Thyroid gland (tissue), 4 donors: ENCODE data around the gene PHACTR1.

Experiments used
- POLR2A ChIP-seq, 2 donors: fragments of 450-650 bp; IDR thresholded peaks; one replicate each; pipeline ENCODE4 v1.6.1; 2017; ENCODE audit warnings: antibody characterized with exemption in 2 of 2, mild to moderate bottlenecking in 2 of 2, moderate library complexity in 1 of 2
- TF ChIP-seq, protein P1 (sequence below), 6 experiments: fragments of 200-600 bp in 3 of 6; fragments of 450-650 bp in 3 of 6; sonication (generic) in 3 of 6; IDR thresholded peaks; one replicate each; pipeline ENCODE4 v1.5.1; 2016 to 2019; ENCODE audit warnings: antibody characterized with exemption in 6 of 6, mild to moderate bottlenecking in 2 of 6, inconsistent platforms in 1 of 6, moderate library complexity in 1 of 6

DNA sequence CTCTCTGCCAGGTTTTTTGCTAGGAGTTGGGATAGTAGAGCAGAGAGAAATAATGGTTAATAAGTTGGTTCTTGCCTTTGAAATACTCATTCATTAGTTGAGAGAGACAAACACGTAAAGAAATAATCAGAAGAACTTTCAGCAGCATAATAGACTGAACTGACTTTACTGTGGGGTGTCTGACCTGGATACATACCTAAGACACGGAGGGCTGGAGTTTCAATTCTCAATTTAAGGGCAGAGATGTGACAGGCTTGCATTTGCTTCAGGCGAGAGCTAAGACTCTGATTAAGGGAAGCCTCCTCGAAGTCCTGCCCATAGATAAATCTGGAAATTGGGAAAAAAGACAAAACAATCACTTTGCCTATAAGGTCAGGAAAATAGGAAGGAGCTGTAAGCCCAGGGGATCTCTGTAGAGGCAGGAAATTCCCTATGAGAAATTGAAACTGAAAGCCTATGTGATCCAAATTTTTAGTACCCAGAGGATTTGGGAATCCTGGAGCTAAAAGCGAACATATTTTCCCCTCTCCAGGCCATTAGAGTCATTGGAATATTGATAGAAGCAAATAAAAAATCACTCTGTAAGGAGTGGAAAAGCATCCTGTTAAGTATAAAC lies 276.8 kb downstream of the PHACTR1 start:
- TF ChIP-seq, protein P1, sequence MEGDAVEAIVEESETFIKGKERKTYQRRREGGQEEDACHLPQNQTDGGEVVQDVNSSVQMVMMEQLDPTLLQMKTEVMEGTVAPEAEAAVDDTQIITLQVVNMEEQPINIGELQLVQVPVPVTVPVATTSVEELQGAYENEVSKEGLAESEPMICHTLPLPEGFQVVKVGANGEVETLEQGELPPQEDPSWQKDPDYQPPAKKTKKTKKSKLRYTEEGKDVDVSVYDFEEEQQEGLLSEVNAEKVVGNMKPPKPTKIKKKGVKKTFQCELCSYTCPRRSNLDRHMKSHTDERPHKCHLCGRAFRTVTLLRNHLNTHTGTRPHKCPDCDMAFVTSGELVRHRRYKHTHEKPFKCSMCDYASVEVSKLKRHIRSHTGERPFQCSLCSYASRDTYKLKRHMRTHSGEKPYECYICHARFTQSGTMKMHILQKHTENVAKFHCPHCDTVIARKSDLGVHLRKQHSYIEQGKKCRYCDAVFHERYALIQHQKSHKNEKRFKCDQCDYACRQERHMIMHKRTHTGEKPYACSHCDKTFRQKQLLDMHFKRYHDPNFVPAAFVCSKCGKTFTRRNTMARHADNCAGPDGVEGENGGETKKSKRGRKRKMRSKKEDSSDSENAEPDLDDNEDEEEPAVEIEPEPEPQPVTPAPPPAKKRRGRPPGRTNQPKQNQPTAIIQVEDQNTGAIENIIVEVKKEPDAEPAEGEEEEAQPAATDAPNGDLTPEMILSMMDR (IDR thresholded peaks at IDR 0.05) = no peak
- TF ChIP-seq POLR2A (IDR thresholded peaks at IDR 0.05) = no peak
